ENCODE measurements around the gene TAF13.
"Not testable (repeated sequence)": the region's sequence is repeated elsewhere in the genome, so short reads cannot be mapped to it uniquely, and the experiment has no call there.

TAF13 gene

GRCh38 chr1:109091078-109091838 lies 15.5 kb upstream of the TAF13 start:
- no peak for DNase-seq

DNA sequence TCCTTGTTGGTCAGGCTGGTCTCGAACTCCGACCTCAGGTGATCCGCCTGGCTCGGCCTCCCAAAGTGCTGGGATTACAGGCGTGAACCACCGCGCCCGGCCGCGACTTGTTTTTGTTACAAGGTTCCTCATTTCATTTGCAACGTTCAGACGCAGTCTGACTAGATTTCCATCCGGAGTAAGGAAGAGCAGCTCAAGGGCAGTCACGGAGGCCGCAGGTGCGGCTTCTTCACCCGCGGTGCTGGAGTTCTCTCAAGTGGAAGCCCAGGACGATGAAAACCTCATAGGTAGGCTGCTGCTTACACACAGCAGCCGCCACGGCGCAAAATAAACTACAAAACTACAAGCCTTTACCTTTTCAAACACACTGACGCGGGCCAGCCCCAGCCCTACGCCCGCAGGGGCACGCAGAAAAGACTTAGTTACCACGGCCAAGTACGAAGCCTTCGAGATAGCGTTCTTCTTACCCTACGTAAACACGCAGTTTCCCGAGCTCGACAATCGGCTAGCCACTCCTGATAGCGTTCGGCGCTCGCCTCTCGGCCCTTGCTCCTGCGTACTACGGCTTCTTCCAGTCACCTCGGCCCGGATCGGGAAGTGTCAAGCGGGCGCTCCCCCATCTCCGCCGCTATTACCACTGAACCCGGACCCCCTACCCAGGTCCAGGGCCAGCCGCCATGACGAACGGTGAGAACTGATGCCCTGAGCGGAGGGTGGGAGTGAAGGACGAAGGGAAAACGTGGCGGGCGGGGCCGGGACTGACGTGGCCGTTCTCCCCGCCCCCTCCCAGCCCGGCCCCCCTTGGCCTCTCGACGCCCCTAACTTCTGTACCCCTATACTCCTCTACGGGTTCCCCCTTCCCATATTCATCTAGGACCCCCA lies 14.6 kb upstream of the TAF13 start, which contains the start of gene TMEM167B:
Gene TMEM167B (plus strand): TSS at position 569 of the 882 bp plus-strand sequence. CDS start 109 bp downstream, at position 678.
- peak; percentile 88 for DNase-seq

DNA sequence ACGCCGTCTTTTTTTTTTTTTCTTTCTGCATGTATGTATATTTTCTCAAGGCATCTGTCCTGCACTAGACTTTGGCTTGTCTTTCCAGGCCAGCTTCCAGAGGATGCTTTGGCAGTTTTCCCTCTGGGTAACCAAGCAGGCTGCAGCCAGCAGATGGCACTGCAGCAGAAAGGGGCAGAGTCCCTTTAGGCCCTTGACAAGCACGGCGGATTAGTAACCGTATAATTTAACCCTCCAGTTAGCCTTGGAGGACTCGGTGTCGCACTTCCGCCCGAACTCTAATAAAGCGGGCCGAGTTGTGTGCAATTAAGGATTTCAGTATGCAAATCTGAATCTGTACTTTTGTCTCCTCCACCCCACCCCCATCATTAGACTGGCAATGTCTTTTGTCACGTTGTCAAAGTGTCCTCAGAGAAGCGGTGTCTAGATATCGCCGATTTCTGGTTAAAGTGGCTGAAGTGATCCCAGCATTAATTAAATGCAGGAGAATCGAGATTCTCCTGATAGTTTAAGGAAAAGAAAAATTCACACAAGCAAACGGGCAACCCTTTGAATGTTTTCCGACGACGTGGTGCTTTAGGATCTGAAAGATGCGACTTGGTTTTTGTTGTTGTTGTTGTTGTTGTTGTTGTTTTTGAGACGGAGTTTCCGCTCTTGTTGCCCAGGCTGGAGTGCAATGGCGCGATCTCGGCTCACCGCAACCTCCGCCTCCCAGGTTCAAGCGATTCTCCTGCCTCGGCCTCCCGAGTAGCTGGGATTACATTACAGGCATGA lies 13.6 kb upstream of the TAF13 start:
- peak; percentile 25 for DNase-seq

DNA sequence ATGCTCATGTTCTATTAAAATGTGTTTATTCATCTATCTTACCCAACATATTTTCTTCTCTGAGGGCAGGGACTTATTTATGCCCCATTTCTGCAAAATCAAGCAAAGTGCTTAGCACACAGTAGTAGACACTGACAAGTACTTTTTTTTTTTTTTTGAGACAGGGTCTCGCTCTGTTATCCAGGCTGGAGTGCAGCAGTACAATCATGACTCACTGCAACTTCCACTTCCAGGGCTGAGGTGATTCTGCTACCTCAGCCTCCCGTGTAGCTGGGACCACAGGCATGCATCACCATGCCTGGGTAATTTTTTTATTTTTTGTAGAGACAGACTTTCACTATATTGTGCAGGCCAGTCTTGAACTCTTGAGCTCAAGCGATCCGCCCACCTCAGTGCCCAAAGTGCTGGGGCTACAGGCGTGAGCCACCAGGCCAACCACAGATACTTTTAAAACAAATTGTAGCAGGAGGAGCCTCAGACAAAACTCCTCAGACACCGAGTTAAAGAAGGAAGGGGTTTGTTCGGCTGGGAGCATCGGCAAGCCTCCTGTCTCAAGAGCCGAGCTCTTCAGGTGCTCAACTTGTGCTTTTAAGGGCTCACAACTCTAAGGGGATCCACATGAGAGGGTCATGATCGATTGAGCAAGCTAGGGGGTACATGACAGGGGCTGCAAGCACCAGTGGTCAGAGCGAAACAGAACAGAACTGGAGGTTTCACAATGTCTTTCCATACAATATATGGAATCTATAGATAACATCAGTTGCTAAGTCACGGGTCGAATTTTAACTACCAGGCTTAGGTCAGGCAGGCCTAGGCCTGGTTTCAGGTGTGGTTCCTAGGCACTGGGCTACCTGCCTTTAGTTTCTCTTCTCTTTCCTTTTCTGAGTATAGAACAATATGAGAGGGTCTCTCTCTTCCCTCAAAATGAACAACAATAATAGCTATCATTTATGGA lies 9.0 kb upstream of the TAF13 start:
- no peak for DNase-seq

DNA sequence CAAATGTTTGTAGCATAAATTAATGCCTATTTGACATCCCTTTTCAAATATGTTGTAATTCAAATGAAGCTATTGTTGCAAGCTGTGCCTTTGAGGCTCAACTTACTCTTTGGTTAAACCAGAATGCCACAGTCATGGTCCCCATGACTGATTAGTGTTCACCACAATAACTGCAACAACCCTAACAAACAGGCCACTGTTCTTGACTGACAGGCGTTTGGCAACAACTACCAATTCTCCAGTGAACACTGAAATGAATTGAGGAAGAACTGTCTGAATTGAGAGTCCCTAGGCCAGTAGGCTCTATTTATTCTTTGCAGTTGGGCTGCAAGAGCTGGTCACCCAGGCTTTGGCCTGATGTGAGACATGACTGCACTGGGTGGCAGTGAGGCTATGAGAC lies 8.1 kb upstream of the TAF13 start:
- DNase-seq: no peak

DNA sequence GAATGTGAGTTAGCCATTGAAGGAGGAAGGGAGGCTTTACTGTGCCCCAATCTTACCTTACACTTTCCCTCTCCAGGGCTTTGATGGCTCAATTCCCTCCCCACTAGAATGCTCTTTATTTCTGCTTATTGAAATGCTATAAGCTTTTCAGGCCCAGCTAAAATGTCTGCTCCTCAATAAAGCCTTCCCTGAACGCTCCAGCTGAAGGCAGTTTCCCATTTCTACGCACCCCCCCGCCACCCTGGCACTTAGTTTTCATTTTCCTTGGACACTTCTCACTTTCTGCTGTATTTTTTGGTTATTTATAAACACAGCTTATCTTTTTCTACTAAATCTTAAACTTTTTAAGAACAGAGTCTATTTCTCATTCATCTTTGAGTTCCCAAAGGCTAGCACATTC lies 7.7 kb upstream of the TAF13 start:
- DNase-seq: no peak

DNA sequence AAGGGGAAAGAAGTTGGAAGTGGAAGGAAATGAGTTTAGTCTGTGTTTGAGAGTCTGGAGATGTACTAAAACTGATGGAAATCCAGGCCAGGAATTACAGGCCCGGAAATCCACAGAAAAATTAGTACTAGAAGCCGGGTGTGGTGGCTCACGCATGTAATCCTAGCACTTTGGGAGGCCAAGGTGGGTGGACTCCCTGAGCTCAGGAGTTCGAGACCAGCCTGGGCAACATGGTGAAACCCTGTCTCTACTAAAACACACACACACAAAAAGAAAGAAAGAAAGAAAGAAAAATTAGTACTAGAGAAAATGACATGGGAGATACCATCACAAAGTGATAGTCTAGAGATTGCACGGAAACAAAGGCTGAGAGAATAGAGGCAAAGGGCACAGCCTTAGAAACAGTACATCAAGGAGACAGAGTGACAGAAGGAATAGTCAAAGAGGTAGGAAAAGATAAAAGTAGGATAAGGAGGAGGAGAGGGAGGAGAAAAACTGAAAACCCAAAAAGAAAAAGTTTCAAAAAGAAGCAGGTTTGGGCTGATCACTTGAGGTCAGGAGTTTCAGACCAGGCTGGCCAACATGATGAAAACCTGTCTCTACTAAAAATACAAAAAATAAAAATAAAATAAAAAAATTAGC lies 4.8 kb upstream of the TAF13 start:
- DNase-seq: no peak

DNA sequence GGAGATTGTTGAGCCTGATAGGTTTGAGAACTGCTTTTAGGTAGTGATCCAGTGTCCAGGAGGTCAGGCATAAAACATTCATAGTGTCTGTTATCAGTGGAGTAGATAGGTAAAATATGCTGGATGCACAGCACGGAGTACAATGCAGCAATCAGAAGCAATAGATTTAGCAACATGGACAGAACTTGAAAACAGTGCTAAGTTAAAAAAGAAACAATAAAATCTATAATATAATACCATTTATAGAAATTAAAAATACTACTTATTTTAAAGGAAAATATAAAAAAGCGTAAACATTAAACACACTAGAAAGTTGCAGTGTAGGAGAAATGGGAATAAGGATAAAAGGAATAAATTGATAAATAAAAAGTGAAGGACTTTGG lies 3.4 kb upstream of the TAF13 start:
- no peak for DNase-seq

DNA sequence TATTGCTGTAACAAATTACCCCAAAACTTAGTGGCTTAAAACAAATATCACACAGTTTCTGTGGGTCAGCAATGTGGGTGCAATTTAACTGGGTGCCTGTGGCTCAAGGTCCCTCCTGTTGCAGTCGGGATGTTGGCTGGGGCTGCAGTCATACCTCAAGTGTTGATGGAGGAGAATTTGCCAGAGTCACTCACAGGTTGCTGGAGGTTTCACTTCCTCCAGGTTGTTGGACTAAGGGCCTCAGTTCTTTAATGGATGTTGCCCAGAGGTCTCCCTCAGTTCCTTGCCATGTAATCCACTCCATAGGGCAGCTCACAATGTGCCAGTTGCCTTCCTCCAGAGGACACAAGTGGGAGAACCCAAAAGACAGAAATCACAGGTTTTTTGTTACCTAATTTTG lies 2.5 kb upstream of the TAF13 start:
- no peak for DNase-seq

GRCh38 chr1:109069294-109069693 lies 6.5 kb downstream of the TAF13 start:
- DNase-seq: no peak

DNA sequence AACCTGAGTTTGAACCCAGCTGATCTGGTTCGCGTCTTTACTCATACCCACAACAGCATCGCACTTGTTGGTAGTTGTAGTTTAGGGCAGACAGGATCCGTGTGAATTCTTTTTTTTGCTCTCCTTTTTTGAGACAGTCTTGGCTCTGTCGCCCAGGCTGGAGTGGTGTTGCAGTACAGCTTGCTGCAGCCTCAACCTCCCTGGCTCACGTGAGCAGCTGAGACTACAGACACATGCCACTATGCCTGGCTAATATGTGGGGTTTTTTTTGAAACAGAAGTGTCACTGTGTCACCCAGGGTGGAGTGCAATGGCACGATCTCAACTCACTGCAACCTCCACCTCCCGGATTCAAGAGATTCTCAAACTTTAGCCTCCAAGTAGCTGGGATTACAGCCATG lies 7.9 kb downstream of the TAF13 start:
- no peak for DNase-seq

GRCh38 chr1:109065137-109065536 lies 10.7 kb downstream of the TAF13 start:
- DNase-seq: no peak

DNA sequence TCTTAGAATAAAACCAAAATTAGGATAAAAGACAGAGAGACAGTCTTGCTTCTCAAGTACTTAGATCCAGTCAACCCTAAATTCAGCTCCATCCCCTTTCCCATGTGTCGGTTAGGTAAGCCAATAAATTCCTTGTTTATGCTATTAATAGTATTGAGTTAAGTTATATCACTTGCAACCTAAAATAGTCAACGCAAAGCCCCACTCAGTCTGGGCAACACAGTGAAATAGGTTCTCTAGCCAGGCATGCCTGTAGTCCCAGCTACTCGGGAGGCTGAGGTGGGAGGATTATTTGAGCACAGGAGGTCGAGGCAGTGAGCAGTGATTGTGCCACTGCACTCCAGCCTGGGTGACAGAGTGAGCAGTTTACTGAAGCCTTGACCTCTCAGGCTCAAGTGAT lies 14.6 kb downstream of the TAF13 start:
- DNase-seq: no peak

DNA sequence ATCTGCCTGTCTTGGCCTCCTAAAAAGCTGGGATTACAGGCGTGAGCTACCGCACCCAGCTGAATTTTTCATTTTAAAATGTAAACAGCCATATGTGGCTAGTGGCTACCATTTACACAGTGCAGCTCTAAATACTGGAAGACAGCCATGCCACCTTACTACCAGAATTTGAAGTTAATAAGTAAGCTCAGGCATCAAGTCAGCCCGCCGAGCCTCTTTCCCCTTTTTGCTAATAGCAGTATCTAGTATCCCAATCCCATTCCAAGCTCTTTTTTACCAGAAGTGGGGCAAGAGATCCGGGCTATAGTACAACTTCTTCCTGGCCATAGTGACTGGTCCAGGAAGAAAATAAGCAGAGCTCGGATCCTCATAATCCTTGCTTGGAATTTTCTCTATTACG lies 15.1 kb downstream of the TAF13 start:
- DNase-seq: no peak

DNA sequence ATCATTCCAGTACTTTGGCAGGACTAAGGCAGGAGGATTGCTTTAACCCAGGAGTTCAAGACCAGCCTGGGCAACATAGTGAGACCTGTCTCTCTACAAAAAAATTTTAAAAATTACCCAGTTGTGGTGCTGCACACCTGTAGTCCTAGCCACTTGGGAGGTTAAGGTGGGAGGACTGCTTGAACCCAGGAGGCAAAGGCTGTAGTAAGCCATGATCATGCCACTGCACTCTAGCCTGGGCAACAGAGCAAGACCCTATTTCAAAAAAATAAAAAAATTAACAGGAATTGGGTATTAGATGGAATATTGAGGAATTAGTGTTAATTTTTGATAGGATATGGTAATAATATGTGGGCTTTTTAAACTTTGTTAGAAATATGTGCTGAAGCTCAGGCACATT lies 16.8 kb downstream of the TAF13 start:
- no peak for DNase-seq

- DNase-seq: no peak
These were observed 19.7 kb downstream of the TAF13 start for GRCh38 chr1:109056064-109056463.

- not testable (repeated sequence) for DNase-seq
These were observed 23.7 kb downstream of the TAF13 start for GRCh38 chr1:109052145-109052544.

GRCh38 chr1:109050228-109050995 lies 25.4 kb downstream of the TAF13 start:
- DNase-seq: no peak

DNA sequence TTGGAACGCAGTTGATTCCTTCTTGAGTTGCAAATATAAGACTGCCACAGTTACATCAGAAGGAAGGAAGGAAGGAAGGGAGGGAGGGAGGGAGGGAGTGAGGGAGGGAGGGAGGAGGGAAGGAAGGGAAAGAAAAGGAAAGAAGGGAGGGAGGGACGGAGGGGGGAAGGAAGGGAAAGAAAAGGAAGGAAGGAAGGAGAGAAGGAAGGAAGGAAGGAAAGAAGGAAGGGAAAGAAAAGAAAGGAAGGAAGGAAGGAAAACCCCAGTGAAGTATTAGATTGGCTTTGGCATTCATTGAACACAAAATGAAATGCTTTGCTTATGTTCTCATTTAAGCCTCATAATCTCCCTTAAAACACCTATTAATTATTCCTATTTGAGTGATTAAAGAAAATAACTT lies 27.5 kb downstream of the TAF13 start:
- no peak for DNase-seq

- no peak for DNase-seq
These were observed 28.5 kb downstream of the TAF13 start for GRCh38 chr1:109047339-109047738.

GRCh38 chr1:109046671-109047070 lies 29.1 kb downstream of the TAF13 start:
- DNase-seq: no peak
